ENCODE measurements around the gene KLF7.

Gene KLF7

GRCh38 chr2:207148020-207148419 lies 17.7 kb downstream of the KLF7 start:
- no peak for DNase-seq

- no peak for DNase-seq
These were observed 21.5 kb downstream of the KLF7 start for GRCh38 chr2:207144173-207144785.

- peak; percentile 28 for DNase-seq
These were observed 22.3 kb downstream of the KLF7 start for GRCh38 chr2:207143215-207144172.

GRCh38 chr2:207142461-207142860 lies 23.3 kb downstream of the KLF7 start:
- DNase-seq, result no peak

GRCh38 chr2:207141386-207141785 lies 24.4 kb downstream of the KLF7 start:
- DNase-seq, result no peak

- DNase-seq, result no peak
These were observed 25.5 kb downstream of the KLF7 start for GRCh38 chr2:207140265-207140664.

- no peak for DNase-seq
These were observed 26.2 kb downstream of the KLF7 start for GRCh38 chr2:207139552-207139951.

- DNase-seq, result no peak
These were observed 27.0 kb downstream of the KLF7 start for GRCh38 chr2:207138627-207139297.

GRCh38 chr2:207137596-207138337 lies 28.0 kb downstream of the KLF7 start:
- no peak for DNase-seq

- no peak for DNase-seq
These were observed 28.9 kb downstream of the KLF7 start for GRCh38 chr2:207136874-207137273.

- DNase-seq, result no peak
These were observed 29.8 kb downstream of the KLF7 start for GRCh38 chr2:207135801-207136457.

- DNase-seq, result no peak
These were observed 30.4 kb downstream of the KLF7 start for GRCh38 chr2:207135340-207135739.

- no peak for DNase-seq
These were observed 31.8 kb downstream of the KLF7 start for GRCh38 chr2:207133820-207134519.

- DNase-seq, result no peak
These were observed 32.3 kb downstream of the KLF7 start for GRCh38 chr2:207133458-207133819.

- no peak for DNase-seq
These were observed 33.7 kb downstream of the KLF7 start for GRCh38 chr2:207132019-207132418.

- no peak for DNase-seq
These were observed 34.2 kb downstream of the KLF7 start for GRCh38 chr2:207131594-207131993.

GRCh38 chr2:207130958-207131521 lies 34.7 kb downstream of the KLF7 start:
- DNase-seq, result no peak

- no peak for DNase-seq
These were observed 35.9 kb downstream of the KLF7 start for GRCh38 chr2:207129821-207130220.

- DNase-seq, result no peak
These were observed 36.9 kb downstream of the KLF7 start for GRCh38 chr2:207128867-207129266.

- DNase-seq, result no peak
These were observed 38.9 kb downstream of the KLF7 start for GRCh38 chr2:207126724-207127308.

- no peak for DNase-seq
These were observed 41.9 kb downstream of the KLF7 start for GRCh38 chr2:207123776-207124391.
